Suprapubic skin (tissue), 4 donors: Measurements from ENCODE around the gene TSPAN18. TPM values are rescaled to one million over a fixed set of nuclear protein-coding genes. Genes with fewer than 3 reads are reported as not detected.
A peak's percentile ranks its signal among the peaks of the same experiment; 100 is the strongest.

Experiments
- DNase-seq, 2 donors: peaks; one replicate each; pipeline ENCODE4 v3.0.0-alpha.2; 2019; ENCODE audit warnings: low spot score in 2 of 2
- H3K27ac ChIP-seq: fragments of 200-600 bp; sonication (generic); one replicate; pipeline ENCODE4 v1.5.1; 2019
- H3K27me3 ChIP-seq: fragments of 200-600 bp; sonication (generic); one replicate; pipeline ENCODE4 v1.5.1; 2019
- H3K36me3 ChIP-seq: fragments of 200-600 bp; sonication (generic); one replicate; pipeline ENCODE4 v1.5.1; 2019
- H3K4me1 ChIP-seq: fragments of 200-600 bp; sonication (generic); one replicate; pipeline ENCODE4 v1.5.1; 2019
- H3K4me3 ChIP-seq: fragments of 200-600 bp; sonication (generic); one replicate; pipeline ENCODE4 v1.5.1; 2019; ENCODE audit warnings: mild to moderate bottlenecking
- H3K9me3 ChIP-seq: fragments of 200-600 bp; sonication (generic); one replicate; pipeline ENCODE4 v1.5.1; 2019
- EP300 ChIP-seq: sonication (generic); formaldehyde crosslinking; IDR thresholded peaks from one replicate; pipeline ENCODE4 v1.6.1; 2017; ENCODE audit warnings: antibody characterized with exemption
- POLR2A ChIP-seq, 2 donors: fragments of 450-650 bp; IDR thresholded peaks; one replicate each; pipeline ENCODE4 v1.6.1; 2017; ENCODE audit warnings: antibody characterized with exemption in 2 of 2, mild to moderate bottlenecking in 2 of 2, moderate library complexity in 2 of 2
- POLR2AphosphoS5 ChIP-seq, 3 donors: sonication (generic); formaldehyde crosslinking; IDR thresholded peaks; one replicate each; pipeline ENCODE4 v1.6.1; 2017; ENCODE audit warnings: antibody characterized with exemption in 3 of 3
- WGBS: methylation state at CpG from one replicate; pipeline ENCODE4 v1.1.5; 2018; 5-methylcytosine and 5-hydroxymethylcytosine counted together
- total RNA-seq, 4 donors: library from RNA; depleted of rRNA; stranded (reverse); fragments of >200 nt; gene quantifications; one replicate each; pipeline ENCODE4 v1.1.0, GENCODE V29; 2016
- TF ChIP-seq, protein P1 (sequence below), 2 donors: fragments of 200-600 bp in 1 of 2; fragments of 450-650 bp in 1 of 2; sonication (generic) in 1 of 2; IDR thresholded peaks; one replicate each; pipeline ENCODE4 v1.5.1; 2016 to 2019; ENCODE audit warnings: antibody characterized with exemption in 2 of 2, mild to moderate bottlenecking in 1 of 2, moderate library complexity in 1 of 2

TSPAN18 gene, protein sequence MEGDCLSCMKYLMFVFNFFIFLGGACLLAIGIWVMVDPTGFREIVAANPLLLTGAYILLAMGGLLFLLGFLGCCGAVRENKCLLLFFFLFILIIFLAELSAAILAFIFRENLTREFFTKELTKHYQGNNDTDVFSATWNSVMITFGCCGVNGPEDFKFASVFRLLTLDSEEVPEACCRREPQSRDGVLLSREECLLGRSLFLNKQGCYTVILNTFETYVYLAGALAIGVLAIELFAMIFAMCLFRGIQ
- 1 to 10 TPM; 1.3 to 5.1 (median 3.9) TPM for total RNA-seq

DNA sequence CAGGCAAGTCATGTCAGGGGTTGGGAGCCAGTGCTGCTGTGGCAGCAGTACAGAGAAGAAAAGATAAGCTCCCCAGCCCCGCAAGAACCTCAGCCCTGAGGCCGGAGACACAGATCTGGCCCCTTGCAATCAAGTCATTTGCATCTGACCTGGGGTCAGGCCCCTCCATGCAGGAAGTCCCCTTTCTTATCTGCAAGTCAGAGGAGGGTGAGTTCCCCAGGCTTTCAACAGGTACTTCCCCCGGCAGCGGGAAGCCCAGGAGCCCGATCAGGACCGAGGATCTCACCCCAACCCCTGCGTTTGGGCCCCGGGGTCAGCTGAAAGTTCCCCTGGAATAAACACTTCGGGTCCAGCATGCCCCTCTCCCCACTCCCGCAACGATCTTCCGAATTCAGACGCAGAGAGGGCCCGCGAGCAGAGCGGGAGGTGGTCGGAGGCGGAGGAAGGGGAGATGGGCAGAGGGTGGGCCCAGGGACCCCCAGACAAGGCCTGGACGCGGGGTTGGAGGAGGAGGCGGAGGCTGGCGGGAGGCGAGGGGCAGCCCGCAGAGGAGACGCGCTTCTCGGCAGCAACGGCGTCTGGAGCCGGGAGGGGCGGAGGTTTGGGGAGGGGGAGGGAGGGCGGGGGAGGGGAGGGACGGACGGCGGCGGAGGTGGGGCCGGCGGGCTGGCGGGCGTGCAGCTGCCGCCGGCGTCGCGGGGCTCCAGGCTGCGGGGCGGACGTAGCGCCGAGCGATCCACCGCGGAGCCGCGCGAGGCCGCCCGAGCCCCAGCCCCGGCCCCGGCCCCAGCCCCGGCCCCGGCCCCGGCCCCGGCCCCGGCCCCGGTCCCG lies at the start of gene TSPAN18:
Gene TSPAN18, plus strand, starts transcription at position 680 of the 831 bp plus-strand sequence. CDS start 179,455 bp downstream, outside the sequence.
- TF ChIP-seq POLR2AphosphoS5 (IDR thresholded peaks at IDR 0.05) = no peak
- TF ChIP-seq POLR2A (IDR thresholded peaks at IDR 0.05) = no peak
- no peak for TF ChIP-seq EP300
- TF ChIP-seq, protein P1, sequence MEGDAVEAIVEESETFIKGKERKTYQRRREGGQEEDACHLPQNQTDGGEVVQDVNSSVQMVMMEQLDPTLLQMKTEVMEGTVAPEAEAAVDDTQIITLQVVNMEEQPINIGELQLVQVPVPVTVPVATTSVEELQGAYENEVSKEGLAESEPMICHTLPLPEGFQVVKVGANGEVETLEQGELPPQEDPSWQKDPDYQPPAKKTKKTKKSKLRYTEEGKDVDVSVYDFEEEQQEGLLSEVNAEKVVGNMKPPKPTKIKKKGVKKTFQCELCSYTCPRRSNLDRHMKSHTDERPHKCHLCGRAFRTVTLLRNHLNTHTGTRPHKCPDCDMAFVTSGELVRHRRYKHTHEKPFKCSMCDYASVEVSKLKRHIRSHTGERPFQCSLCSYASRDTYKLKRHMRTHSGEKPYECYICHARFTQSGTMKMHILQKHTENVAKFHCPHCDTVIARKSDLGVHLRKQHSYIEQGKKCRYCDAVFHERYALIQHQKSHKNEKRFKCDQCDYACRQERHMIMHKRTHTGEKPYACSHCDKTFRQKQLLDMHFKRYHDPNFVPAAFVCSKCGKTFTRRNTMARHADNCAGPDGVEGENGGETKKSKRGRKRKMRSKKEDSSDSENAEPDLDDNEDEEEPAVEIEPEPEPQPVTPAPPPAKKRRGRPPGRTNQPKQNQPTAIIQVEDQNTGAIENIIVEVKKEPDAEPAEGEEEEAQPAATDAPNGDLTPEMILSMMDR (IDR thresholded peaks at IDR 0.05) = no peak
- DNase-seq = no peak
- no peaks in the 10 kb centered on the region for H3K36me3 ChIP-seq
- H3K4me3 ChIP-seq = peak within 1 kb of the TSS; percentile 81
- peaks cover 13% of the 10 kb centered on the region for H3K27me3 ChIP-seq
- H3K27ac ChIP-seq = peak within 1 kb of the TSS; percentile 19
- WGBS = 17% methylated on average over 13 of the region's 67 CpGs
- H3K4me1 ChIP-seq = peaks cover 36% of the 10 kb centered on the region
- H3K9me3 ChIP-seq = no peaks in the 10 kb centered on the region

DNA sequence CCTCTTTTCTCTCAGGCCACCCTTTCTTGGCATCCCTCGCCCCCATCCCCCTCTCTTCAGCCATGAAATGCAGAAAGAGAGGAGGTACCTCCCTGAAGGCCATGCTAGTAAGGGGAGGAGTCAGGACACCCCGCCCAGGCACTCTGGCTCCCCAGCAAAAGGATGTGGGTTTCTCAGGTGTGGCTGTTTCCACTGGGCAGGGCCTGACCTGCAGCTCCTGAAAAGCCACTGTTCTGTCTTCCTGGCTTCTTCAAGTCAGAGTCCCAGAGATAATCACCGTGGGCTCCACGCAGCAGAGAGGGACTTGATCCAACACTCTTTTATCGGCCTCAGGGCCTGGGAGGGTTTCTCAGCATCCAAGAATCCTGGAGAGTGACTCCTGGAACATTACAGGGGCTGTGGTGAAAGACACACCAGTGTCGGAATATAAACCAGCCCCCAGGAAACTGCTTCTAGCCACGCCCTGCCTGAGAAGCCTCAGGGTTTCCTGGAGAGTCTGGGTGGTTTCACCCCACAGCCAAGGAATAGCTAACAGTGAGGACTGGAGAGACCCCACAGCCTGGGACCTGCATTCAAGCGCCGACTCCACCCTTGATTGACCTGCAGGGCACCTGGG lies 45.7 kb upstream of the TSPAN18 start:
- H3K27me3 ChIP-seq = no peaks in the 10 kb centered on the region
- H3K4me1 ChIP-seq = no peaks in the 10 kb centered on the region
- H3K9me3 ChIP-seq = no peaks in the 10 kb centered on the region
- no peak for TF ChIP-seq EP300
- no peak for TF ChIP-seq POLR2AphosphoS5 (IDR thresholded peaks at IDR 0.05)
- TF ChIP-seq, protein P1 (IDR thresholded peaks at IDR 0.05) = no peak
- no peak for TF ChIP-seq POLR2A (IDR thresholded peaks at IDR 0.05)
- no peak overlapping the region for H3K4me3 ChIP-seq
- no peaks in the 10 kb centered on the region for H3K36me3 ChIP-seq
- no peak overlapping the region for H3K27ac ChIP-seq
- DNase-seq = peak in 1 of 2 donors; percentile 68
- WGBS = 60% methylated on average over 7 of the region's 9 CpGs

DNA sequence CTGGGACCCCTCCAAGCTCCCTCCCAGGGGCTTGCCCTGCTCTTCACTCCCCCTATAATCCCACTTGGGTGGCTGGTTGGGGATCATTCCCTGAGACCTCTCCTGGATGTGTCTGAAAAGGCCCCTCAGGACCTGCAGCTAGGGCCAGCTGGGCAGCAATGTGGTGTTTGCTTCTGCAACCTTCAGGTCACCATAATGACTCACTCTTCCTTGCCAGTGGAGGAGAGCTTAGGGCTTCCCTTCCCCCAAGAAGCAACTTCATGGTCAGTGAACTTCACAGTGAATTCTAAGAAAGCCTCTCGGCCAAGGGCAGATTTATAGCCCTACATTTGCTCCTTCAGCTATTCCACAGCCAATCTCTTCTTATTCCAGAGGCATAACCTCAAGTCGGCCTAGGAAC lies 45.1 kb upstream of the TSPAN18 start:
- no peak overlapping the region for H3K4me3 ChIP-seq
- TF ChIP-seq EP300 (no peak), POLR2A (IDR thresholded peaks at IDR 0.05) (no peak), POLR2AphosphoS5 (IDR thresholded peaks at IDR 0.05) (no peak)
- TF ChIP-seq, protein P1 (IDR thresholded peaks at IDR 0.05) = no peak
- no peak overlapping the region for H3K27ac ChIP-seq
- no peaks in the 10 kb centered on the region for H3K27me3 ChIP-seq
- 84% methylated on average over 2 of the region's 2 CpGs for WGBS
- H3K4me1 ChIP-seq = no peaks in the 10 kb centered on the region
- H3K9me3 ChIP-seq = no peaks in the 10 kb centered on the region
- H3K36me3 ChIP-seq = no peaks in the 10 kb centered on the region
- no peak for DNase-seq

DNA sequence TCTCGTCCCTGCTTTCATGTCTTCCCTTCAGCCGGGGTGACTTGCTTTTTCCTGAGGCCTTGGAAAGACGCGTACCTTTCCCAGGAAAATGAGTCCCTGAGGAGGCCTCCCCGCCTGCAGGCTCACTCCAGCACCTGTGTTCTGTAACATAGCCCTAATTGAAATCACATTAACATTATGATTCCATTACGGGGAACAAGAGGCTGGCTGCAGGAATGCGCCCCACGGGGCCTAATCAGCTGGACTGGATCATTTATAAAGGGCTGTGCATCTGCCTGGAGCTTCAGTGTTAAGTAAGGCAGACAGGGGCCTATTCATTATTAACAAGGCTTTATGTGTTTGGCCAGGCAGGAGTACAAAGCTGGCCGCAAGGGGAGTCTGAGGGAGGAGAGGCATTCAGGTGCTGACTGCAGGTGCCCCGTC lies 41.9 kb upstream of the TSPAN18 start:
- peak in 1 of 2 donors; percentile 59 for DNase-seq
- H3K27me3 ChIP-seq = peaks cover 5% of the 10 kb centered on the region
- no peak overlapping the region for H3K4me3 ChIP-seq
- H3K4me1 ChIP-seq = no peaks in the 10 kb centered on the region
- no peaks in the 10 kb centered on the region for H3K9me3 ChIP-seq
- H3K36me3 ChIP-seq = no peaks in the 10 kb centered on the region
- TF ChIP-seq POLR2AphosphoS5 (IDR thresholded peaks at IDR 0.05) (no peak), EP300 (no peak)
- TF ChIP-seq, protein P1 (IDR thresholded peaks at IDR 0.05) = no peak
- 67% methylated on average over 10 of the region's 10 CpGs for WGBS
- no peak overlapping the region for H3K27ac ChIP-seq

DNA sequence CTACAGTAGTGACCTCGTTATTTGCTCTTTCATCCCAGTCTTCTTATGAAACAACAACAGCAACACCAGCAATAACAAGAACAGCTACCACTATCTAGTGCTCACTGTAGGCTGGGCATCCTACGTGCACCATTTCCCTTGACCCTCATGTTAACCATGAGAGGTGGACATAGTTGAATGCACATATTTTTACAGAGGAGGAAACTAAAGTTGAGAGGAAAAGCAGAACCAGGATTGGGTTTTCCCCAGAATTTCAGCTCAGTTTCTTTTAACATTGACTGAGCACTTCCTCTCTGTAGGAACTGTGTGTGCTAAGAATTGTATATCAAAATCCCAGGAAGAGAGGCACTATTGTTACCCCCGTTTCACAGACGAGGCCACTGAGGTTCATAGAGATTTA lies 39.4 kb upstream of the TSPAN18 start:
- Histone ChIP-seq H3K4me1 (no peaks in the 10 kb centered on the region), H3K4me3 (no peak overlapping the region), H3K27ac (no peak overlapping the region), H3K27me3 (peaks cover 5% of the 10 kb centered on the region), H3K36me3 (no peaks in the 10 kb centered on the region), H3K9me3 (no peaks in the 10 kb centered on the region)
- no peak for DNase-seq
- TF ChIP-seq EP300 = no peak
- TF ChIP-seq POLR2A (IDR thresholded peaks at IDR 0.05) = no peak
- no peak for TF ChIP-seq POLR2AphosphoS5 (IDR thresholded peaks at IDR 0.05)
- TF ChIP-seq, protein P1 (IDR thresholded peaks at IDR 0.05) = no peak
- 70% methylated on average over 4 of the region's 4 CpGs for WGBS
